SK-N-SH treated with all-trans-retinoic acid at 6 μM for 48 hours (cell line): ENCODE measurements around the gene SPOP.

Experiments
- SNAI2 ChIP-seq: fragments of 250-450 bp; sonication (Bioruptor Pico); IDR thresholded peaks from 2 replicates; pipeline ENCODE4 v1.5.0; 2020; ENCODE audit warnings: mild to moderate bottlenecking, moderate library complexity
- TOX ChIP-seq: fragments of 250-450 bp; sonication (Bioruptor Pico); IDR thresholded peaks from 2 replicates; pipeline ENCODE4 v1.8.0; 2021; ENCODE audit warnings: mild to moderate bottlenecking, moderate library complexity, borderline replicate concordance
- ZFP3 ChIP-seq: fragments of 250-450 bp; sonication (Bioruptor Pico); IDR thresholded peaks from 2 replicates; pipeline ENCODE4 v1.5.0; 2020; ENCODE audit warnings: mild to moderate bottlenecking, moderate library complexity
- ZNF70 ChIP-seq: fragments of 450-650 bp; formaldehyde crosslinking; IDR thresholded peaks from 2 replicates; pipeline ENCODE4 v1.5.0; 2020; ENCODE audit warnings: mild to moderate bottlenecking, moderate library complexity
- TF ChIP-seq, protein P1 (sequence below): fragments of 250-450 bp; sonication (Bioruptor Pico); IDR thresholded peaks from 2 replicates; pipeline ENCODE4 v1.8.0; 2020; ENCODE audit warnings: mild to moderate bottlenecking, moderate library complexity, borderline replicate concordance
- TF ChIP-seq, protein P2 (sequence below): fragments of 250-450 bp; sonication (Bioruptor Pico); IDR thresholded peaks from 2 replicates; pipeline ENCODE4 v1.8.0; 2021; ENCODE audit warnings: low read depth, mild to moderate bottlenecking, moderate library complexity, borderline replicate concordance
- TF ChIP-seq, protein P3 (sequence below): fragments of 250-450 bp; sonication (Bioruptor Pico); IDR thresholded peaks from 2 replicates; pipeline ENCODE4 v1.5.0; 2020; ENCODE audit warnings: mild to moderate bottlenecking, moderate library complexity
- TF ChIP-seq, protein P4 (sequence below): fragments of 250-450 bp; sonication (Bioruptor Pico); IDR thresholded peaks from 2 replicates; pipeline ENCODE4 v1.5.1; 2020; ENCODE audit warnings: low read depth, mild to moderate bottlenecking, moderate library complexity

DNA sequence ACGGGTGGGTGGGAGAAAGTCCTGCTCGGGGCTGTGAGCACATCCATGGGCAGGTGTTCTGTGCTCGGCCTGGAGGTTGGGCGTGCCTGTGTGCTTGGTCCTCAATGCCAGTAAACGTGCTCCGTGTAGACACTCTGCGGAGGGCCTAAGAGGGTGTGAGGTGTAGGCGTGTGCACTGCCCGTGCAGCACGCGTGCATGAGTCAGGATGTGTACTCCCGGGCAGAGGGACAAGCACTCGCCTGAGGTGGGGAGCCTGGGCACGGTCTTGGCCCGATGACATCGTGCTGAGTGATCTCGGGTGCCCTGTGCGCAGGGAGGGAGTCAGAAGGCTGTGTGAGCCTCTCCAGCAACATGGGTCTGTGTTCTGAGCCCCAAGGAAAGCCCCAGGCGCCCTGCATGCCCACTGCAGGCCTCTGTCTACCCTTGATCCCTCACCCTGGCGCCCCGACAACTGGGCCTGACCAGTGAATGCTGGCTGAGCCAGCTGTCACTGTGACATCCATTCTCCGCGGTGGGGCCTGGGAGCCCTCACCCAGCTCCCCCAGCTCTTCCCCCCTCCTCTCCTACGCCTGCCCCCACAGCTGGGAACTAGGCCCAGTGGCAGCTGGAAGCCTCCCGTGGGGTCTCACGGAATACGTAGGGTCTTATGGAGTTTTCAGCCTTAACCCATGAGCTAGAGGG is 125.7 kb downstream of the SPOP start:
- TF ChIP-seq, protein P1, sequence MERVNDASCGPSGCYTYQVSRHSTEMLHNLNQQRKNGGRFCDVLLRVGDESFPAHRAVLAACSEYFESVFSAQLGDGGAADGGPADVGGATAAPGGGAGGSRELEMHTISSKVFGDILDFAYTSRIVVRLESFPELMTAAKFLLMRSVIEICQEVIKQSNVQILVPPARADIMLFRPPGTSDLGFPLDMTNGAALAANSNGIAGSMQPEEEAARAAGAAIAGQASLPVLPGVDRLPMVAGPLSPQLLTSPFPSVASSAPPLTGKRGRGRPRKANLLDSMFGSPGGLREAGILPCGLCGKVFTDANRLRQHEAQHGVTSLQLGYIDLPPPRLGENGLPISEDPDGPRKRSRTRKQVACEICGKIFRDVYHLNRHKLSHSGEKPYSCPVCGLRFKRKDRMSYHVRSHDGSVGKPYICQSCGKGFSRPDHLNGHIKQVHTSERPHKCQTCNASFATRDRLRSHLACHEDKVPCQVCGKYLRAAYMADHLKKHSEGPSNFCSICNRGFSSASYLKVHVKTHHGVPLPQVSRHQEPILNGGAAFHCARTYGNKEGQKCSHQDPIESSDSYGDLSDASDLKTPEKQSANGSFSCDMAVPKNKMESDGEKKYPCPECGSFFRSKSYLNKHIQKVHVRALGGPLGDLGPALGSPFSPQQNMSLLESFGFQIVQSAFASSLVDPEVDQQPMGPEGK (CRISPR knock-in tag) = no peak
- TF ChIP-seq, protein P2, sequence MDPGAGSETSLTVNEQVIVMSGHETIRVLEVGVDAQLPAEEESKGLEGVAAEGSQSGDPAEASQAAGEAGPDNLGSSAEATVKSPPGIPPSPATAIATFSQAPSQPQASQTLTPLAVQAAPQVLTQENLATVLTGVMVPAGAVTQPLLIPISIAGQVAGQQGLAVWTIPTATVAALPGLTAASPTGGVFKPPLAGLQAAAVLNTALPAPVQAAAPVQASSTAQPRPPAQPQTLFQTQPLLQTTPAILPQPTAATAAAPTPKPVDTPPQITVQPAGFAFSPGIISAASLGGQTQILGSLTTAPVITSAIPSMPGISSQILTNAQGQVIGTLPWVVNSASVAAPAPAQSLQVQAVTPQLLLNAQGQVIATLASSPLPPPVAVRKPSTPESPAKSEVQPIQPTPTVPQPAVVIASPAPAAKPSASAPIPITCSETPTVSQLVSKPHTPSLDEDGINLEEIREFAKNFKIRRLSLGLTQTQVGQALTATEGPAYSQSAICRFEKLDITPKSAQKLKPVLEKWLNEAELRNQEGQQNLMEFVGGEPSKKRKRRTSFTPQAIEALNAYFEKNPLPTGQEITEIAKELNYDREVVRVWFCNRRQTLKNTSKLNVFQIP (CRISPR knock-in tag) = no peak
- TF ChIP-seq, protein P3, sequence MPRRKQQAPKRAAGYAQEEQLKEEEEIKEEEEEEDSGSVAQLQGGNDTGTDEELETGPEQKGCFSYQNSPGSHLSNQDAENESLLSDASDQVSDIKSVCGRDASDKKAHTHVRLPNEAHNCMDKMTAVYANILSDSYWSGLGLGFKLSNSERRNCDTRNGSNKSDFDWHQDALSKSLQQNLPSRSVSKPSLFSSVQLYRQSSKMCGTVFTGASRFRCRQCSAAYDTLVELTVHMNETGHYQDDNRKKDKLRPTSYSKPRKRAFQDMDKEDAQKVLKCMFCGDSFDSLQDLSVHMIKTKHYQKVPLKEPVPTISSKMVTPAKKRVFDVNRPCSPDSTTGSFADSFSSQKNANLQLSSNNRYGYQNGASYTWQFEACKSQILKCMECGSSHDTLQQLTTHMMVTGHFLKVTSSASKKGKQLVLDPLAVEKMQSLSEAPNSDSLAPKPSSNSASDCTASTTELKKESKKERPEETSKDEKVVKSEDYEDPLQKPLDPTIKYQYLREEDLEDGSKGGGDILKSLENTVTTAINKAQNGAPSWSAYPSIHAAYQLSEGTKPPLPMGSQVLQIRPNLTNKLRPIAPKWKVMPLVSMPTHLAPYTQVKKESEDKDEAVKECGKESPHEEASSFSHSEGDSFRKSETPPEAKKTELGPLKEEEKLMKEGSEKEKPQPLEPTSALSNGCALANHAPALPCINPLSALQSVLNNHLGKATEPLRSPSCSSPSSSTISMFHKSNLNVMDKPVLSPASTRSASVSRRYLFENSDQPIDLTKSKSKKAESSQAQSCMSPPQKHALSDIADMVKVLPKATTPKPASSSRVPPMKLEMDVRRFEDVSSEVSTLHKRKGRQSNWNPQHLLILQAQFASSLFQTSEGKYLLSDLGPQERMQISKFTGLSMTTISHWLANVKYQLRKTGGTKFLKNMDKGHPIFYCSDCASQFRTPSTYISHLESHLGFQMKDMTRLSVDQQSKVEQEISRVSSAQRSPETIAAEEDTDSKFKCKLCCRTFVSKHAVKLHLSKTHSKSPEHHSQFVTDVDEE = no peak
- TF ChIP-seq ZNF70 (CRISPR knock-in tag) (no peak), SNAI2 (no peak), TOX (no peak), ZFP3 (CRISPR knock-in tag) (no peak)
- TF ChIP-seq, protein P4, sequence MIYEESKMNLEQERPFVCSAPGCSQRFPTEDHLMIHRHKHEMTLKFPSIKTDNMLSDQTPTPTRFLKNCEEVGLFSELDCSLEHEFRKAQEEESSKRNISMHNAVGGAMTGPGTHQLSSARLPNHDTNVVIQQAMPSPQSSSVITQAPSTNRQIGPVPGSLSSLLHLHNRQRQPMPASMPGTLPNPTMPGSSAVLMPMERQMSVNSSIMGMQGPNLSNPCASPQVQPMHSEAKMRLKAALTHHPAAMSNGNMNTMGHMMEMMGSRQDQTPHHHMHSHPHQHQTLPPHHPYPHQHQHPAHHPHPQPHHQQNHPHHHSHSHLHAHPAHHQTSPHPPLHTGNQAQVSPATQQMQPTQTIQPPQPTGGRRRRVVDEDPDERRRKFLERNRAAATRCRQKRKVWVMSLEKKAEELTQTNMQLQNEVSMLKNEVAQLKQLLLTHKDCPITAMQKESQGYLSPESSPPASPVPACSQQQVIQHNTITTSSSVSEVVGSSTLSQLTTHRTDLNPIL (CRISPR knock-in tag) = no peak
